H1 (cell line): ENCODE measurements around the gene KRT81. TPM values are rescaled to one million over a fixed set of nuclear protein-coding genes. Genes with fewer than 3 reads are reported as not detected.
"Not testable (repeated sequence)": the region's sequence is repeated elsewhere in the genome, so short reads cannot be mapped to it uniquely, and the experiment has no call there.

Experiments used
- CTCF ChIA-PET: fragments of 300-600 bp; sonication (Branson Sonifier 250); formaldehyde crosslinking; loops from one replicate; lab custom pipeline; 2021; ENCODE audit not compliant: partially characterized antibody; lab: Charles Lee
- POLR2A ChIA-PET: fragments of 300-600 bp; sonication (Branson Sonifier 250); formaldehyde crosslinking; loops from one replicate; lab custom pipeline; 2021; ENCODE audit warnings: inconsistent platforms; ENCODE audit not compliant: partially characterized antibody; lab: Charles Lee
- DNase-seq, 2 experiments: peaks; one replicate each; pipeline versions ENCODE4 v3.0.0 to v3.0.0-alpha.2; 2010 to 2022; ENCODE audit warnings: low spot score in 2 of 2, low read depth in 1 of 2, mixed read lengths in 1 of 2
- FAIRE-seq: peaks from 2 replicates; lab custom pipeline; 2011; peaks lifted over from hg19 to GRCh38; lab: Jason Lieb, UNC
- H2AFZ ChIP-seq: 2 replicates; pipeline ENCODE4 v1.8.1; 2012; ENCODE audit warnings: low read length, inconsistent platforms
- H2AK5ac ChIP-seq: 2 replicates; pipeline ENCODE4 v1.6.1; 2013; ENCODE audit warnings: low read depth, low read length
- H2BK120ac ChIP-seq: replicated peaks from 2 replicates; pipeline ENCODE3; 2013; ENCODE audit warnings: low read depth, low read length, inconsistent platforms
- H2BK12ac ChIP-seq: 2 replicates; pipeline ENCODE4 v1.6.1; 2013; ENCODE audit warnings: low read depth, low read length
- H2BK15ac ChIP-seq: 2 replicates; pipeline ENCODE4 v1.6.1; 2013; ENCODE audit warnings: low read length
- H2BK20ac ChIP-seq: 2 replicates; pipeline ENCODE4 v1.6.1; 2013; ENCODE audit warnings: low read length
- H2BK5ac ChIP-seq: 2 replicates; pipeline ENCODE4 v1.6.1; 2013; ENCODE audit warnings: low read depth, low read length
- H3K14ac ChIP-seq: 2 replicates; pipeline ENCODE4 v1.6.1; 2013; ENCODE audit warnings: inconsistent platforms; ENCODE audit not compliant: insufficient read length
- H3K18ac ChIP-seq: 2 replicates; pipeline ENCODE4 v1.6.1; 2013; ENCODE audit warnings: low read length; ENCODE audit errors: extremely low read depth
- H3K23ac ChIP-seq: 2 replicates; pipeline ENCODE4 v1.6.1; 2013; ENCODE audit warnings: inconsistent platforms; ENCODE audit not compliant: insufficient read length
- H3K23me2 ChIP-seq: 2 replicates; pipeline ENCODE4 v1.6.1; 2013; ENCODE audit warnings: low read depth, low read length
- H3K27ac ChIP-seq: 2 replicates; pipeline ENCODE4 v1.6.1; 2011; ENCODE audit warnings: low read depth, low read length, inconsistent platforms
- H3K27me3 ChIP-seq, 4 experiments: replicated peaks in 1 of 4; 1 replicate in 1 of 4; 2 replicates in 3 of 4; pipeline versions ENCODE4 v1.6.1 to v1.8.1; 2011 to 2013; ENCODE audit warnings: low read length in 3 of 4, mild to moderate bottlenecking in 3 of 4, inconsistent platforms in 2 of 4, mixed read lengths in 2 of 4, moderate library complexity in 1 of 4; ENCODE audit not compliant: control insufficient read depth in 3 of 4, insufficient read depth in 3 of 4; ENCODE audit errors: extremely low read depth in 1 of 4
- H3K36me3 ChIP-seq, 4 experiments: 2 replicates each; pipeline versions ENCODE4 v1.6.1 to v1.8.1; 2011 to 2013; ENCODE audit warnings: mild to moderate bottlenecking in 4 of 4, low read length in 3 of 4, moderate library complexity in 2 of 4, control low read depth in 1 of 4, inconsistent platforms in 1 of 4; ENCODE audit not compliant: insufficient read depth in 4 of 4, control insufficient read depth in 2 of 4
- H3K4ac ChIP-seq: replicated peaks from 2 replicates; pipeline ENCODE3; 2013; ENCODE audit warnings: low read length, low read depth, mixed read lengths, inconsistent platforms; ENCODE audit not compliant: insufficient read length
- H3K4me1 ChIP-seq, 4 experiments: replicated peaks in 1 of 4; 1 replicate in 1 of 4; 2 replicates in 3 of 4; pipeline versions ENCODE4 v1.6.1 to v1.8.1; 2011 to 2013; ENCODE audit warnings: low read length in 3 of 4, inconsistent platforms in 2 of 4, mixed read lengths in 1 of 4; ENCODE audit not compliant: insufficient read depth in 4 of 4, control insufficient read depth in 3 of 4
- H3K4me2 ChIP-seq, 2 experiments: 2 replicates each; pipeline versions ENCODE4 v1.6.1 to v1.8.1; 2011 to 2013; ENCODE audit warnings: low read depth in 2 of 2, low read length in 2 of 2, control low read depth in 1 of 2, inconsistent platforms in 1 of 2, mild to moderate bottlenecking in 1 of 2; ENCODE audit not compliant: insufficient read depth in 1 of 2
- H3K4me3 ChIP-seq, 4 experiments: fragments of 200-600, 300-600 bp in 1 of 4; sonication (generic), shearing (Covaris generic), sonication (Bioruptor Twin) in 1 of 4; 2 replicates each; pipeline versions ENCODE4 v1.5.1 to v1.8.1; 2011 to 2016; ENCODE audit warnings: low read length in 4 of 4, low read depth in 3 of 4, control low read depth in 2 of 4, inconsistent platforms in 2 of 4, mild to moderate bottlenecking in 2 of 4, mixed read lengths in 1 of 4, moderate library complexity in 1 of 4; ENCODE audit not compliant: insufficient read depth in 2 of 4; ENCODE audit errors: extremely low read depth in 1 of 4
- H3K56ac ChIP-seq: replicated peaks from 2 replicates; pipeline ENCODE3; 2013; ENCODE audit warnings: low read depth, mild to moderate bottlenecking, mixed read lengths, low read length, inconsistent platforms; ENCODE audit not compliant: insufficient read length
- H3K79me1 ChIP-seq: 2 replicates; pipeline ENCODE4 v1.6.1; 2013; ENCODE audit warnings: low read depth, low read length, control low read depth
- H3K79me2 ChIP-seq, 2 experiments: 2 replicates each; pipeline versions ENCODE4 v1.6.1 to v1.8.1; 2012 to 2013; ENCODE audit warnings: low read length in 2 of 2, mild to moderate bottlenecking in 2 of 2, inconsistent platforms in 1 of 2; ENCODE audit not compliant: insufficient read depth in 2 of 2, control insufficient read depth in 1 of 2
- H3K9ac ChIP-seq, 4 experiments: replicated peaks in 1 of 4; 1 replicate in 1 of 4; 2 replicates in 3 of 4; pipeline versions ENCODE4 v1.6.1 to v1.8.1; 2011 to 2013; ENCODE audit warnings: low read depth in 3 of 4, low read length in 3 of 4, control low read depth in 2 of 4, mild to moderate bottlenecking in 2 of 4, moderate library complexity in 2 of 4, inconsistent platforms in 1 of 4; ENCODE audit errors: extremely low read depth in 1 of 4
- H3K9me3 ChIP-seq, 2 experiments: 2 replicates each; pipeline versions ENCODE4 v1.6.1 to v1.8.1; 2012 to 2013; ENCODE audit warnings: mild to moderate bottlenecking in 2 of 2, moderate library complexity in 2 of 2, control low read depth in 1 of 2, inconsistent platforms in 1 of 2, low read depth in 1 of 2, low read length in 1 of 2, mixed read lengths in 1 of 2; ENCODE audit not compliant: insufficient read depth in 2 of 2
- H4K20me1 ChIP-seq, 2 experiments: replicated peaks in 1 of 2; 2 replicates each; pipeline versions ENCODE3 to v1.8.1; 2011 to 2013; ENCODE audit warnings: inconsistent platforms in 2 of 2, low read length in 2 of 2, mild to moderate bottlenecking in 1 of 2; ENCODE audit not compliant: insufficient read depth in 2 of 2, control insufficient read depth in 1 of 2
- H4K5ac ChIP-seq: 2 replicates; pipeline ENCODE4 v1.6.1; 2013; ENCODE audit warnings: low read length, low read depth, mixed read lengths, inconsistent platforms; ENCODE audit not compliant: insufficient read length
- H4K8ac ChIP-seq: 2 replicates; pipeline ENCODE4 v1.8.0; 2013; ENCODE audit warnings: mild to moderate bottlenecking, moderate library complexity, low read length, inconsistent platforms; ENCODE audit not compliant: insufficient read depth; ENCODE audit errors: extremely low read depth
- H4K91ac ChIP-seq: replicated peaks from 2 replicates; pipeline ENCODE3; 2013; ENCODE audit warnings: low read length, mixed read lengths, inconsistent platforms; ENCODE audit not compliant: insufficient read length
- WGBS, 2 experiments: shearing (Covaris generic) in 1 of 2; methylation state at CpG; one replicate each; pipeline versions ENCODE4 v1.1.6 to v1.1.7; 2013 to 2015; ENCODE audit warnings: low lambda C conversion rate in 2 of 2, mixed read lengths in 2 of 2, inconsistent platforms in 1 of 2, low coverage in 1 of 2, missing lambda C conversion rate in 1 of 2; ENCODE audit not compliant: insufficient replicate concordance in 2 of 2, insufficient coverage in 1 of 2, insufficient read length in 1 of 2; ENCODE audit errors: extremely low coverage in 1 of 2, missing lambda C conversion rate in 1 of 2; 5-methylcytosine and 5-hydroxymethylcytosine counted together
- polyA plus RNA-seq, 7 experiments: library from polyadenylated mRNA; depleted of rRNA in 3 of 7; stranded (reverse) in 5 of 7; unstranded in 2 of 7; fragments of >200 nt in 5 of 7; fragments of 200-250 nt in 2 of 7; gene quantifications; 1 replicate in 5 of 7; 2 replicates in 1 of 7; 4 replicates in 1 of 7; pipeline versions ENCODE4 v1.2.1 to v1.2.3, GENCODE V29; 2011 to 2013; ENCODE audit warnings: missing spikeins in 2 of 7, mixed read lengths in 2 of 7
- total RNA-seq: library from RNA; stranded (reverse); fragmentation: NEBNext Ultra II Directional; extraction: Animal tissue kit (Norgen Biotek cat#: 25700); gene quantifications from 2 replicates; pipeline ENCODE4 v1.2.1, GENCODE V29; 2021

KRT81 gene
- total and polyA plus RNA-seq, 2 of the 8 experiments (the other 6 are each of a cell fraction or from before 2014, with no cell fraction given) = not detected

- H4K8ac ChIP-seq, H4K5ac ChIP-seq, H3K18ac ChIP-seq, H3K27ac ChIP-seq, H2BK12ac ChIP-seq, H2BK5ac ChIP-seq, H2BK120ac ChIP-seq, H3K79me2 ChIP-seq, H3K4ac ChIP-seq, H2AFZ ChIP-seq, FAIRE-seq, H2AK5ac ChIP-seq, DNase-seq, H3K79me1 ChIP-seq, H4K91ac ChIP-seq, H3K9ac ChIP-seq, H3K4me1 ChIP-seq, POLR2A ChIA-PET, H3K14ac ChIP-seq, H4K20me1 ChIP-seq, H3K36me3 ChIP-seq, H3K4me3 ChIP-seq, H3K4me2 ChIP-seq, H2BK15ac ChIP-seq, H2BK20ac ChIP-seq, H3K56ac ChIP-seq, H3K9me3 ChIP-seq, H3K23ac ChIP-seq: not testable (repeated sequence)
- CTCF ChIA-PET = interaction anchor here (0.7 to 13.1 kb wide), 8 partner anchors 10 to 119 kb away, joined by 3 to 353 read pairs (median 5); partner anchors contain the start of genes KRT83 and KRT86
- WGBS, 2 experiments = 84% methylated on average over 15 of the region's 15 CpGs; no CpG with 5 or more reads in 1 of the 2 experiments
- Histone ChIP-seq H3K27me3 (peaks cover 21 to 43% (median 35%) of the 10 kb centered on the region in 4 experiments), H3K23me2 (peaks cover 14% of the 10 kb centered on the region; the same call in 1 of the 2 replicates)
Measured at GRCh38 chr12:52304941-52305411, 13.6 kb upstream of the KRT81 start.
